Activated T-cell treated with anti-CD3 and anti-CD28 coated beads, Interleukin-2, amount 50 U/mL, for 4 hours (primary cell): ENCODE results near the gene FCSK. TPM values are rescaled to one million over a fixed set of nuclear protein-coding genes. Genes with fewer than 3 reads are reported as not detected.

ENCODE experiments used
- ATAC-seq, 2 donors: fragments of 200-7000 bp; cut with Tn5 transposase; one replicate each; pipeline ENCODE4 v1.10.0; 2021
- DNase-seq: peaks from one replicate; pipeline ENCODE4 v3.0.0-alpha.2; 2020
- H3K27me3 Mint-ChIP-seq: one replicate; pipeline ENCODE4 v1.8.0; 2021; ENCODE audit warnings: low read depth, mixed read lengths
- H3K36me3 Mint-ChIP-seq: one replicate; pipeline ENCODE4 v1.8.0; 2022; ENCODE audit warnings: mixed read lengths; ENCODE audit not compliant: insufficient read depth
- H3K4me1 Mint-ChIP-seq: one replicate; pipeline ENCODE4 v1.8.0; 2021; ENCODE audit warnings: low read depth, mixed read lengths
- H3K4me3 Mint-ChIP-seq: one replicate; pipeline ENCODE4 v1.8.0; 2021; ENCODE audit warnings: mild to moderate bottlenecking, moderate library complexity, mixed read lengths
- H3K9me3 Mint-ChIP-seq: one replicate; pipeline ENCODE4 v1.8.0; 2021; ENCODE audit warnings: mixed read lengths
- total RNA-seq, 3 donors: library from RNA; stranded (reverse); gene quantifications; one replicate each; pipeline ENCODE4 v1.2.1, GENCODE V29; 2021

The FCSK gene
- total RNA-seq, 3 donors from 2014 or later, result 17.7 to 20.5 (median 19.2) TPM

GRCh38 chr16:70475054-70475871 is 20.9 kb downstream of the FCSK start:
- peaks cover 13% of the 10 kb centered on the region for H3K4me1 Mint-ChIP-seq
- H3K4me3 Mint-ChIP-seq, result no peak overlapping the region
- no peaks in the 10 kb centered on the region for H3K9me3 Mint-ChIP-seq
- no peaks in the 10 kb centered on the region for H3K27me3 Mint-ChIP-seq
- DNase-seq, result no peak
- no peak for ATAC-seq
- H3K36me3 Mint-ChIP-seq, result peaks cover 2% of the 10 kb centered on the region

- H3K9me3 Mint-ChIP-seq, result no peaks in the 10 kb centered on the region
- H3K4me3 Mint-ChIP-seq, result peak overlapping the region; percentile 4
- H3K36me3 Mint-ChIP-seq, result peaks cover 2% of the 10 kb centered on the region
- H3K4me1 Mint-ChIP-seq, result peaks cover 13% of the 10 kb centered on the region
- DNase-seq (no peak), ATAC-seq (peak; percentile 94)
- H3K27me3 Mint-ChIP-seq, result no peaks in the 10 kb centered on the region
Measured at GRCh38 chr16:70476272-70477020, 22.1 kb downstream of the FCSK start.

- Mint-ChIP-seq H3K9me3 (no peaks in the 10 kb centered on the region), H3K36me3 (peaks cover 7% of the 10 kb centered on the region), H3K4me1 (peaks cover 13% of the 10 kb centered on the region), H3K4me3 (no peak overlapping the region), H3K27me3 (no peaks in the 10 kb centered on the region)
- DNase-seq (no peak), ATAC-seq (no peak)
Measured at GRCh38 chr16:70478169-70478568, 23.8 kb downstream of the FCSK start.

- Mint-ChIP-seq H3K9me3 (no peaks in the 10 kb centered on the region), H3K4me1 (peaks cover 13% of the 10 kb centered on the region), H3K36me3 (peaks cover 10% of the 10 kb centered on the region), H3K27me3 (no peaks in the 10 kb centered on the region), H3K4me3 (no peak overlapping the region)
- DNase-seq, result no peak
- no peak for ATAC-seq
Measured at GRCh38 chr16:70478912-70479341, 24.5 kb downstream of the FCSK start.

- H3K4me3 Mint-ChIP-seq, result no peak overlapping the region
- peaks cover 10% of the 10 kb centered on the region for H3K36me3 Mint-ChIP-seq
- no peaks in the 10 kb centered on the region for H3K9me3 Mint-ChIP-seq
- DNase-seq (no peak), ATAC-seq (no peak)
- H3K4me1 Mint-ChIP-seq, result peaks cover 13% of the 10 kb centered on the region
- H3K27me3 Mint-ChIP-seq, result no peaks in the 10 kb centered on the region
Measured at GRCh38 chr16:70480127-70481105, 26.0 kb downstream of the FCSK start.

- Mint-ChIP-seq H3K27me3 (no peaks in the 10 kb centered on the region), H3K36me3 (peaks cover 10% of the 10 kb centered on the region), H3K9me3 (no peaks in the 10 kb centered on the region), H3K4me1 (peaks cover 7% of the 10 kb centered on the region), H3K4me3 (no peak overlapping the region)
- DNase-seq (no peak), ATAC-seq (no peak)
Measured at GRCh38 chr16:70481929-70482536, 27.6 kb downstream of the FCSK start.

GRCh38 chr16:70482624-70483023 is 28.2 kb downstream of the FCSK start:
- H3K4me3 Mint-ChIP-seq, result no peak overlapping the region
- no peak for DNase-seq
- no peaks in the 10 kb centered on the region for H3K9me3 Mint-ChIP-seq
- ATAC-seq, result no peak
- no peaks in the 10 kb centered on the region for H3K27me3 Mint-ChIP-seq
- H3K4me1 Mint-ChIP-seq, result peaks cover 2% of the 10 kb centered on the region
- H3K36me3 Mint-ChIP-seq, result peaks cover 10% of the 10 kb centered on the region

GRCh38 chr16:70483426-70483825 is 29.0 kb downstream of the FCSK start:
- no peaks in the 10 kb centered on the region for H3K27me3 Mint-ChIP-seq
- H3K4me1 Mint-ChIP-seq, result no peaks in the 10 kb centered on the region
- no peak overlapping the region for H3K4me3 Mint-ChIP-seq
- H3K9me3 Mint-ChIP-seq, result no peaks in the 10 kb centered on the region
- no peak for DNase-seq
- peaks cover 10% of the 10 kb centered on the region for H3K36me3 Mint-ChIP-seq
- ATAC-seq, result no peak

- DNase-seq, result no peak
- H3K36me3 Mint-ChIP-seq, result peaks cover 12% of the 10 kb centered on the region
- H3K4me1 Mint-ChIP-seq, result no peaks in the 10 kb centered on the region
- H3K27me3 Mint-ChIP-seq, result no peaks in the 10 kb centered on the region
- ATAC-seq, result no peak
- H3K9me3 Mint-ChIP-seq, result no peaks in the 10 kb centered on the region
- no peak overlapping the region for H3K4me3 Mint-ChIP-seq
Measured at GRCh38 chr16:70484867-70485266, 30.5 kb downstream of the FCSK start.

GRCh38 chr16:70490261-70490660 is 35.9 kb downstream of the FCSK start:
- Mint-ChIP-seq H3K36me3 (peaks cover 24% of the 10 kb centered on the region), H3K27me3 (no peaks in the 10 kb centered on the region), H3K9me3 (no peaks in the 10 kb centered on the region), H3K4me3 (no peak overlapping the region), H3K4me1 (peaks cover 2% of the 10 kb centered on the region)
- ATAC-seq, result no peak
- DNase-seq, result no peak

- no peak overlapping the region for H3K4me3 Mint-ChIP-seq
Measured at GRCh38 chr16:70493802-70494201, 39.4 kb downstream of the FCSK start.

GRCh38 chr16:70494202-70494770 is 39.9 kb downstream of the FCSK start:
- Mint-ChIP-seq H3K27me3 (no peaks in the 10 kb centered on the region), H3K36me3 (peaks cover 30% of the 10 kb centered on the region), H3K9me3 (no peaks in the 10 kb centered on the region), H3K4me1 (peaks cover 2% of the 10 kb centered on the region), H3K4me3 (no peak overlapping the region)
- DNase-seq (no peak), ATAC-seq (no peak)

More at GRCh38 chr16:70493802-70494201, 39.4 kb downstream of the FCSK start:
- DNase-seq (no peak), ATAC-seq (no peak)
- no peaks in the 10 kb centered on the region for H3K9me3 Mint-ChIP-seq
- H3K4me1 Mint-ChIP-seq, result peaks cover 2% of the 10 kb centered on the region
- peaks cover 30% of the 10 kb centered on the region for H3K36me3 Mint-ChIP-seq
- no peaks in the 10 kb centered on the region for H3K27me3 Mint-ChIP-seq

GRCh38 chr16:70494777-70495176 is 40.4 kb downstream of the FCSK start:
- Mint-ChIP-seq H3K9me3 (no peaks in the 10 kb centered on the region), H3K4me1 (peaks cover 2% of the 10 kb centered on the region), H3K36me3 (peaks cover 28% of the 10 kb centered on the region), H3K27me3 (no peaks in the 10 kb centered on the region), H3K4me3 (no peak overlapping the region)
- DNase-seq, result no peak
- no peak for ATAC-seq
